Measurements from ENCODE around the gene WWC1. TPM values are rescaled to one million over a fixed set of nuclear protein-coding genes. Genes with fewer than 3 reads are reported as not detected.

WWC1 gene
- total and polyA plus RNA-seq, 12 donors, result 0.10 to 5.8 (median 0.55) TPM

- intact Hi-C loops (cut with DNase I), result no loop called here
- DNase-seq, result no peak
- no peaks in the 10 kb centered on the region for H3K36me3 ChIP-seq (replicated peaks in 1 of 2)
- no peak overlapping the region for H3K27ac ChIP-seq
- no peaks in the 10 kb centered on the region for H3K4me1 ChIP-seq (replicated peaks in 1 of 2)
- H3K27me3 ChIP-seq, result no peaks in the 10 kb centered on the region
- H3K4me3 ChIP-seq, result no peak overlapping the region
- 60 to 67% (median 61%) methylated on average over 3 of the region's 3 CpGs for WGBS, 4 donors
- H3K9me3 ChIP-seq (replicated peaks in 1 of 3), result no peaks in the 10 kb centered on the region
- no peak for TF ChIP-seq POLR2A (IDR thresholded peaks at IDR 0.05)
- TF ChIP-seq, protein P1, sequence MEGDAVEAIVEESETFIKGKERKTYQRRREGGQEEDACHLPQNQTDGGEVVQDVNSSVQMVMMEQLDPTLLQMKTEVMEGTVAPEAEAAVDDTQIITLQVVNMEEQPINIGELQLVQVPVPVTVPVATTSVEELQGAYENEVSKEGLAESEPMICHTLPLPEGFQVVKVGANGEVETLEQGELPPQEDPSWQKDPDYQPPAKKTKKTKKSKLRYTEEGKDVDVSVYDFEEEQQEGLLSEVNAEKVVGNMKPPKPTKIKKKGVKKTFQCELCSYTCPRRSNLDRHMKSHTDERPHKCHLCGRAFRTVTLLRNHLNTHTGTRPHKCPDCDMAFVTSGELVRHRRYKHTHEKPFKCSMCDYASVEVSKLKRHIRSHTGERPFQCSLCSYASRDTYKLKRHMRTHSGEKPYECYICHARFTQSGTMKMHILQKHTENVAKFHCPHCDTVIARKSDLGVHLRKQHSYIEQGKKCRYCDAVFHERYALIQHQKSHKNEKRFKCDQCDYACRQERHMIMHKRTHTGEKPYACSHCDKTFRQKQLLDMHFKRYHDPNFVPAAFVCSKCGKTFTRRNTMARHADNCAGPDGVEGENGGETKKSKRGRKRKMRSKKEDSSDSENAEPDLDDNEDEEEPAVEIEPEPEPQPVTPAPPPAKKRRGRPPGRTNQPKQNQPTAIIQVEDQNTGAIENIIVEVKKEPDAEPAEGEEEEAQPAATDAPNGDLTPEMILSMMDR (IDR thresholded peaks at IDR 0.05), result no peak
Observed at GRCh38 chr5:168362097-168362885, 70.8 kb downstream of the WWC1 start.

DNA sequence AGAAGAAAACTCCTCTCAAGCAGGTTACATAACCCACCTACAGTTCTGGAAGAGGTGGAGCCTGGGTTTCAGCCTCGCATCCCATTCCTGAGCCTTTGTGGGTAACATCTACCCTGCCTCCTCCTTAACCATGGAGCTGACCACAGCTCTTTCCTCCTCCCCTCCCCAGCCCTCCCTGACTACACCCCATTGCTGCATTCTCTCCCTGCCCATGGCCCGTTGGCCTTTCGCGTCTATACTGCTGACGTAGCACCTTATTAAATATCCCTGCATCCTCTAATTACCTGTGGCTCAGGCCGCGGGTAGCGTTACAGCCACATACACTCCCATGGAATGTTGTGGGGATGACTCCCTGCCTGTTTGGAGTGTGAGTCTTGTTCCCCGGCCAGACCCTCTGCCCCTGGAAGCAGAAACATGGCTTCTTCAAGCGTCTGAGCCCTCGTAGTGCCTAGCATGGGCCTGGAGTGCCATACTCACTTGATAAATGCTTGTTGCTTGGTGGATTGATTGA, 72.8 kb downstream of the WWC1 start:
- Histone ChIP-seq H3K27me3 (no peaks in the 10 kb centered on the region), H3K9me3 (replicated peaks in 1 of 3) (no peaks in the 10 kb centered on the region), H3K27ac (no peak overlapping the region), H3K4me3 (no peak overlapping the region), H3K36me3 (replicated peaks in 1 of 2) (no peaks in the 10 kb centered on the region), H3K4me1 (replicated peaks in 1 of 2) (no peaks in the 10 kb centered on the region)
- WGBS, 4 donors, result 72 to 88% (median 84%) methylated on average over 11 of the region's 11 CpGs
- TF ChIP-seq POLR2A (IDR thresholded peaks at IDR 0.05), result no peak
- TF ChIP-seq, protein P1 (IDR thresholded peaks at IDR 0.05), result no peak
- DNase-seq, result no peak
- intact Hi-C loops (cut with DNase I), result no loop called here

- no peaks in the 10 kb centered on the region for H3K36me3 ChIP-seq (replicated peaks in 1 of 2)
- TF ChIP-seq, protein P1 (IDR thresholded peaks at IDR 0.05), result no peak
- TF ChIP-seq POLR2A (IDR thresholded peaks at IDR 0.05), result no peak
- WGBS, 4 donors, result 58 to 70% (median 64%) methylated on average over 11 to 12 of the region's 12 CpGs
- H3K4me3 ChIP-seq, result no peak overlapping the region
- no peaks in the 10 kb centered on the region for H3K27me3 ChIP-seq
- no peak for DNase-seq
- intact Hi-C loops (cut with DNase I), result no loop called here
- no peaks in the 10 kb centered on the region for H3K9me3 ChIP-seq (replicated peaks in 1 of 3)
- H3K4me1 ChIP-seq (replicated peaks in 1 of 2), result no peaks in the 10 kb centered on the region
- H3K27ac ChIP-seq, result no peak overlapping the region
Observed at GRCh38 chr5:168364750-168365550, 73.5 kb downstream of the WWC1 start.

DNA sequence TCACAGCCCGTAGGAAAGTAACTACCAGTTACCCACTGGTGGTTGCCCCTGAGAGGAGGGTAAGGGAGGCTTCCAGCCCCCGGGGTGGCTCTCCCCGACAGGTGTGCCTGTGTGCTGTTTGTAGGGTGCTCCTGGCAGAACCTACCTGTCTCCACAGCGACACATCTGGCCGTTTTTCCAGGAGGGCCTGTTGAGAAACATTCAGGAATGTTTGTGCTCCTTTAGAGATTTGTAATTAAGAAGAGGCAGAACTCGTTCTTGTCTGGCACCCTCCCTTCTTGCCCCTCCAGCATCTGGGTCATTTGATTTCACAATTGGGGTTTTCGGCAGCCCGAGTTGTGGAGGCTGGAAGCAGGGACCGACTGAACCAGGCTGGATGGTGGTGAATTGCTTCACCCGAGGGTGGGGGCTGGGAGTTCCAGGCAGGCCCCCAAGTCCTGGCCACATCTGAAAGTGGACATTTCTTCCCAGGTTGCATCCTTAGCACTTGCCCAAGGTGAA, 74.2 kb downstream of the WWC1 start:
- WGBS, 4 donors, result 29 to 42% (median 37%) methylated on average over 9 to 10 of the region's 10 CpGs
- H3K9me3 ChIP-seq (replicated peaks in 1 of 3), result no peaks in the 10 kb centered on the region
- TF ChIP-seq, protein P1 (IDR thresholded peaks at IDR 0.05), result no peak
- no peak for TF ChIP-seq POLR2A (IDR thresholded peaks at IDR 0.05)
- no peak overlapping the region for H3K4me3 ChIP-seq
- no peaks in the 10 kb centered on the region for H3K27me3 ChIP-seq
- no peak overlapping the region for H3K27ac ChIP-seq
- H3K4me1 ChIP-seq (replicated peaks in 1 of 2), result no peaks in the 10 kb centered on the region
- intact Hi-C loops (cut with DNase I), result no loop called here
- no peaks in the 10 kb centered on the region for H3K36me3 ChIP-seq (replicated peaks in 1 of 2)
- no peak for DNase-seq

Measured in adrenal gland (tissue), 12 donors.